NCI-H1417 (cell line): ENCODE data around the gene NYNRIN.

Experiments used
- DNase-seq, 3 experiments: peaks; one replicate each; lab custom pipeline; 2025; lab: John Stamatoyannopoulos, UW

NYNRIN gene

GRCh38 chr14:24392325-24393091 is 6.3 kb upstream of the NYNRIN start:
- DNase-seq: peak in 1 of 3 experiments; percentile 37

- peak in 1 of 3 experiments; percentile 17 for DNase-seq
Measured at GRCh38 chr14:24394275-24394674, 4.5 kb upstream of the NYNRIN start.

- DNase-seq: no peak
Measured at GRCh38 chr14:24395609-24396582, 2.9 kb upstream of the NYNRIN start.

GRCh38 chr14:24397639-24398292 is 1.0 kb upstream of the NYNRIN start:
- DNase-seq: no peak

- no peak for DNase-seq
Measured at GRCh38 chr14:24398293-24398652, 530 bp upstream of the NYNRIN start.

GRCh38 chr14:24399447-24399822 is 632 bp downstream of the NYNRIN start:
- no peak for DNase-seq

GRCh38 chr14:24399999-24400718 is 1.4 kb downstream of the NYNRIN start:
- DNase-seq: no peak

- DNase-seq: no peak
Measured at GRCh38 chr14:24401810-24402702, 3.3 kb downstream of the NYNRIN start.

- DNase-seq: no peak
Measured at GRCh38 chr14:24403294-24403998, 4.6 kb downstream of the NYNRIN start.

GRCh38 chr14:24404814-24405213 is 6.0 kb downstream of the NYNRIN start:
- no peak for DNase-seq

GRCh38 chr14:24406416-24406815 is 7.6 kb downstream of the NYNRIN start:
- DNase-seq: no peak

- DNase-seq: no peak
Measured at GRCh38 chr14:24407608-24408325, 9.0 kb downstream of the NYNRIN start.

GRCh38 chr14:24408764-24409163 is 10.0 kb downstream of the NYNRIN start:
- DNase-seq: no peak

GRCh38 chr14:24409192-24409591 is 10.4 kb downstream of the NYNRIN start:
- no peak for DNase-seq

GRCh38 chr14:24409956-24410355 is 11.2 kb downstream of the NYNRIN start:
- no peak for DNase-seq

GRCh38 chr14:24411443-24412389 is 12.9 kb downstream of the NYNRIN start:
- DNase-seq: peak; percentile 32 to 67 (median 63)

GRCh38 chr14:24414077-24414476 is 15.3 kb downstream of the NYNRIN start:
- no peak for DNase-seq

- DNase-seq: no peak
Measured at GRCh38 chr14:24414732-24415420, 16.1 kb downstream of the NYNRIN start.
